Spleen (tissue), 11 donors: ENCODE data around the gene EMC6. TPM values are rescaled to one million over a fixed set of nuclear protein-coding genes. Genes with fewer than 3 reads are reported as not detected.
A peak's percentile ranks its signal among the peaks of the same experiment; 100 is the strongest.

ENCODE experiments used
- DNase-seq: peaks from one replicate; pipeline ENCODE4 v3.0.0-alpha.2; 2020
- H3K27ac ChIP-seq, 8 donors: fragments of 200-600 bp; sonication (generic) in 7 of 8; 1 replicate in 4 of 8; 2 replicates in 4 of 8; pipeline versions ENCODE4 v1.5.0 to v1.8.0; 2016 to 2021; ENCODE audit warnings: inconsistent platforms in 4 of 8, mild to moderate bottlenecking in 4 of 8, moderate library complexity in 1 of 8
- H3K27me3 ChIP-seq, 7 donors: fragments of 200-600 bp; sonication (generic) in 6 of 7; replicated peaks in 1 of 7; 1 replicate in 4 of 7; 2 replicates in 3 of 7; pipeline versions ENCODE4 v1.5.0 to v1.8.0; 2016 to 2021; ENCODE audit warnings: inconsistent platforms in 3 of 7, mild to moderate bottlenecking in 1 of 7
- H3K36me3 ChIP-seq, 6 donors: fragments of 200-600 bp; sonication (generic) in 5 of 6; 1 replicate in 4 of 6; 2 replicates in 2 of 6; pipeline versions ENCODE4 v1.5.0 to v1.8.0; 2016 to 2021; ENCODE audit warnings: inconsistent platforms in 2 of 6
- H3K4me1 ChIP-seq, 6 donors: fragments of 200-600 bp; sonication (generic) in 5 of 6; 1 replicate in 3 of 6; 2 replicates in 3 of 6; pipeline versions ENCODE4 v1.5.0 to v1.8.0; 2016 to 2021; ENCODE audit warnings: inconsistent platforms in 3 of 6
- H3K4me3 ChIP-seq, 8 donors: fragments of 200-600 bp; sonication (generic) in 7 of 8; 1 replicate in 4 of 8; 2 replicates in 4 of 8; pipeline versions ENCODE4 v1.5.0 to v1.8.0; 2016 to 2021; ENCODE audit warnings: inconsistent platforms in 4 of 8, mild to moderate bottlenecking in 4 of 8, moderate library complexity in 2 of 8
- H3K9me3 ChIP-seq, 8 donors: fragments of 200-600 bp; sonication (generic) in 7 of 8; 1 replicate in 4 of 8; 2 replicates in 4 of 8; pipeline versions ENCODE4 v1.5.0 to v1.8.0; 2016 to 2021; ENCODE audit warnings: inconsistent platforms in 4 of 8
- CTCF ChIP-seq, 11 experiments: fragments of 200-600 bp in 7 of 11; fragments of 450-650 bp in 4 of 11; sonication (generic) in 4 of 11; IDR thresholded peaks in 8 of 11; conservative IDR thresholded peaks in 3 of 11; 1 replicate in 7 of 11; 2 replicates in 4 of 11; pipeline versions ENCODE4 v1.4.0 to v1.8.0; 2016 to 2021; ENCODE audit warnings: antibody characterized with exemption in 11 of 11, inconsistent platforms in 4 of 11, mild to moderate bottlenecking in 1 of 11
- POLR2A ChIP-seq, 3 donors: fragments of 450-650 bp; IDR thresholded peaks; one replicate each; pipeline ENCODE4 v1.5.1; 2017; ENCODE audit warnings: antibody characterized with exemption in 3 of 3, mild to moderate bottlenecking in 1 of 3
- POLR2AphosphoS5 ChIP-seq, 3 donors: sonication (generic); formaldehyde crosslinking; IDR thresholded peaks; one replicate each; pipeline ENCODE4 v1.5.1; 2017; ENCODE audit warnings: antibody characterized with exemption in 3 of 3
- WGBS, 5 donors: extraction: QIAGEN DNeasy Blood & Tissue Kit in 3 of 5; methylation state at CpG; one replicate each; pipeline versions ENCODE4 v1.1.5 to v1.1.7; 2013 to 2018; 5-methylcytosine and 5-hydroxymethylcytosine counted together
- intact Hi-C: fragments of 100-400 bp; cut with DNase I; formaldehyde crosslinking; loops from one replicate; pipeline ENCODE4 v1.15.0; 2023; ENCODE audit warnings: low total_unique reads
- polyA plus RNA-seq, 3 donors: library from polyadenylated mRNA; stranded (reverse); fragments of 200-250 nt; gene quantifications; one replicate each; pipeline ENCODE4 v1.2.1, GENCODE V29; 2013
- total RNA-seq, 7 donors: library from RNA; depleted of rRNA in 3 of 7; stranded (reverse); fragments of >200 nt in 3 of 7; fragmentation: NEBNext Ultra II Directional in 4 of 7; extraction: Animal tissue kit (Norgen Biotek cat#: 25700) in 4 of 7; gene quantifications; one replicate each; pipeline versions ENCODE4 v1.1.0 to v1.2.1, GENCODE V29; 2016 to 2021
- donor health status: healthy with polysubstance abuse.
- donor health status: DM: no; HTN: no; CAD: no; lungs with moderate emphysema.
- donor health status: DM: no; HTN: no; CAD: no.
- donor health status: Bipolar disorder and iron deficiency.
- donor health status: healthy.
- donor health status: DM: no; HTN: no; CAD: no.
- donor health status: DM: yes; HTN: yes; CAD: no.

EMC6 gene
- total and polyA plus RNA-seq, 10 donors, result 6.0 to 85.3 (median 22.8) TPM

GRCh38 chr17:3645310-3645709 lies 23.3 kb upstream of the EMC6 start:
- 45 to 79% (median 69%) methylated on average over 5 of the region's 5 CpGs for WGBS, 5 donors
- peak overlapping the region in 1 of 8 donors; percentile 17 for H3K27ac ChIP-seq
- intact Hi-C loops, result no loop called here
- no peaks in the 10 kb centered on the region for H3K27me3 ChIP-seq
- peaks cover 0 to 21% (median 12%) of the 10 kb centered on the region in 6 donors for H3K4me1 ChIP-seq
- no peak for TF ChIP-seq POLR2AphosphoS5 (IDR thresholded peaks at IDR 0.05)
- TF ChIP-seq CTCF (IDR thresholded peaks at IDR 0.05 in 8 of 11, conservative IDR thresholded peaks at IDR 0.05 in 3 of 11), result no peak
- TF ChIP-seq POLR2A (IDR thresholded peaks at IDR 0.05), result no peak
- no peak for DNase-seq
- H3K36me3 ChIP-seq, result peaks cover 0 to 81% (median 20%) of the 10 kb centered on the region in 6 donors
- no peaks in the 10 kb centered on the region for H3K9me3 ChIP-seq
- no peak overlapping the region for H3K4me3 ChIP-seq

- Histone ChIP-seq H3K4me1 (peaks cover 0 to 20% (median 9%) of the 10 kb centered on the region in 6 donors), H3K27ac (no peak overlapping the region), H3K36me3 (peaks cover 0 to 82% (median 18%) of the 10 kb centered on the region in 6 donors), H3K27me3 (no peaks in the 10 kb centered on the region), H3K9me3 (no peaks in the 10 kb centered on the region), H3K4me3 (no peak overlapping the region)
- WGBS, 5 donors, result 89 to 95% (median 90%) methylated on average over 9 to 12 of the region's 12 CpGs
- DNase-seq, result no peak
- intact Hi-C loops, result no loop called here
- TF ChIP-seq POLR2A (IDR thresholded peaks at IDR 0.05) (no peak), CTCF (IDR thresholded peaks at IDR 0.05 in 8 of 11, conservative IDR thresholded peaks at IDR 0.05 in 3 of 11) (no peak), POLR2AphosphoS5 (IDR thresholded peaks at IDR 0.05) (no peak)
Observed at GRCh38 chr17:3647251-3647650, 21.4 kb upstream of the EMC6 start.

- Histone ChIP-seq H3K9me3 (no peaks in the 10 kb centered on the region), H3K27me3 (no peaks in the 10 kb centered on the region), H3K4me3 (no peak overlapping the region), H3K27ac (no peak overlapping the region), H3K36me3 (peaks cover 0 to 82% (median 18%) of the 10 kb centered on the region in 6 donors), H3K4me1 (peaks cover 0 to 20% (median 9%) of the 10 kb centered on the region in 6 donors)
- no peak for DNase-seq
- no peak for TF ChIP-seq POLR2A (IDR thresholded peaks at IDR 0.05)
- peak in 4 of 11 experiments; percentile 20 to 53 (median 38) for TF ChIP-seq CTCF (IDR thresholded peaks at IDR 0.05 in 8 of 11, conservative IDR thresholded peaks at IDR 0.05 in 3 of 11)
- no peak for TF ChIP-seq POLR2AphosphoS5 (IDR thresholded peaks at IDR 0.05)
- intact Hi-C loops, result no loop called here
- 66 to 73% (median 72%) methylated on average over 20 of the region's 20 CpGs for WGBS, 5 donors
Observed at GRCh38 chr17:3647769-3648555, 20.6 kb upstream of the EMC6 start.

GRCh38 chr17:3655766-3656165 lies 12.8 kb upstream of the EMC6 start:
- 84 to 97% (median 91%) methylated on average over 6 to 11 of the region's 11 CpGs for WGBS, 5 donors
- intact Hi-C loops, result no loop called here
- Histone ChIP-seq H3K27me3 (no peaks in the 10 kb centered on the region), H3K4me3 (no peak overlapping the region), H3K36me3 (peaks cover 0 to 63% (median 0%) of the 10 kb centered on the region in 6 donors), H3K27ac (no peak overlapping the region), H3K9me3 (no peaks in the 10 kb centered on the region), H3K4me1 (peaks cover 0 to 29% (median 12%) of the 10 kb centered on the region in 6 donors)
- TF ChIP-seq POLR2AphosphoS5 (IDR thresholded peaks at IDR 0.05) (no peak), POLR2A (IDR thresholded peaks at IDR 0.05) (no peak), CTCF (IDR thresholded peaks at IDR 0.05 in 8 of 11, conservative IDR thresholded peaks at IDR 0.05 in 3 of 11) (no peak)
- no peak for DNase-seq
